Neuron (in vitro differentiated cells): Measurements from ENCODE around the gene KCNIP3.

Experiments
- H2AFZ ChIP-seq: one replicate; pipeline ENCODE4 v1.6.1; 2013; ENCODE audit warnings: low read depth, mild to moderate bottlenecking, inconsistent platforms, low read length, moderate library complexity
- H3K27me3 ChIP-seq: one replicate; pipeline ENCODE4 v1.6.1; 2013; ENCODE audit warnings: low read length; ENCODE audit not compliant: insufficient read depth
- H3K36me3 ChIP-seq: one replicate; pipeline ENCODE4 v1.6.1; 2013; ENCODE audit warnings: low read length; ENCODE audit not compliant: insufficient read depth
- H3K4me1 ChIP-seq: one replicate; pipeline ENCODE4 v1.6.1; 2013; ENCODE audit warnings: low read length; ENCODE audit not compliant: insufficient read depth
- H3K4me3 ChIP-seq: 2 replicates; pipeline ENCODE4 v1.5.1; 2013; ENCODE audit warnings: mild to moderate bottlenecking, low read length, moderate library complexity
- H3K9me3 ChIP-seq: one replicate; pipeline ENCODE4 v1.6.1; 2013; ENCODE audit warnings: low read length

Gene KCNIP3

GRCh38 chr2:95325590-95326432 lies 28.7 kb downstream of the KCNIP3 start:
- no peaks in the 10 kb centered on the region for H3K36me3 ChIP-seq
- H3K4me3 ChIP-seq, result no peak overlapping the region
- no peaks in the 10 kb centered on the region for H3K27me3 ChIP-seq
- no peak overlapping the region for H2AFZ ChIP-seq
- H3K4me1 ChIP-seq, result no peaks in the 10 kb centered on the region
- no peaks in the 10 kb centered on the region for H3K9me3 ChIP-seq

DNA sequence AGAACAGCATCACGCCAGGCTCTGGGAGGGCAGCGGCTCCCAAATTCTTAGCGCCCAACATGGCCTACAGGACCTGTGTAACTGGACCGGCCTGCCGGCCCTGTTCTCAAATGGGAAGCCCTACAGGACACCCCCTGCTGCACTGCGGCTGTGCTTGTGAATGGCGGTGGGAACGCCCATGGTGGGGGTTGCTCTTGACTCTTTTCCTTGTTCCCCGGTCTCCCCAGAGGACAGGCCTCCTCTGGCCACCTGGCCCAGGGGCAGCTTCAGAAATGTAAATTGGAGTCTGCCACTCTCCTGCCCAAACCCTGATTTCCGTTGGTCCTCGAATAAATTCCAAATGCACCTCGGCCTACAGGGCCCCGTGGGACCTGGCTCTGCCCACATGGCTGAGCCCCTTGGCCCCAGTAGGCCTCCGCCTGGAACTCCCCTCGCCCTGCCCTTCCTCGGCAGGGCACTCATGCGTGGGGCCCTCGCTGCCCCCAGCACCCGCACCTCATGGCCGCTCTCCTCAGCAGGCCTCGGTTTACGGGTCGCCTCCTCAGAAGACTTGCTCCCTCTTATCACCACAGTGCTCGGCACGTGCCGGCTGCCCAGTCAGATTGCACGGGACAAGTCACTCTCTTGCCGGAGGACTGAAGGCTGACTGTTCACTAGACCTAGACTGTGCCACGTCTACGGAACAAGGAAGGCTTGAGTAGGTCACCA lies 29.4 kb downstream of the KCNIP3 start:
- Histone ChIP-seq H3K36me3 (no peaks in the 10 kb centered on the region), H2AFZ (no peak overlapping the region), H3K27me3 (no peaks in the 10 kb centered on the region), H3K4me3 (no peak overlapping the region), H3K4me1 (no peaks in the 10 kb centered on the region), H3K9me3 (no peaks in the 10 kb centered on the region)

- no peaks in the 10 kb centered on the region for H3K4me1 ChIP-seq
These were observed 30.7 kb downstream of the KCNIP3 start for GRCh38 chr2:95327861-95328260.

GRCh38 chr2:95328358-95329125 lies 31.4 kb downstream of the KCNIP3 start:
- Histone ChIP-seq H3K4me3 (no peak overlapping the region), H3K4me1 (no peaks in the 10 kb centered on the region), H2AFZ (no peak overlapping the region), H3K36me3 (no peaks in the 10 kb centered on the region), H3K9me3 (no peaks in the 10 kb centered on the region), H3K27me3 (no peaks in the 10 kb centered on the region)

More at GRCh38 chr2:95327861-95328260, 30.7 kb downstream of the KCNIP3 start:
- Histone ChIP-seq H3K9me3 (no peaks in the 10 kb centered on the region), H3K27me3 (no peaks in the 10 kb centered on the region), H3K36me3 (no peaks in the 10 kb centered on the region), H3K4me3 (no peak overlapping the region), H2AFZ (no peak overlapping the region)

DNA sequence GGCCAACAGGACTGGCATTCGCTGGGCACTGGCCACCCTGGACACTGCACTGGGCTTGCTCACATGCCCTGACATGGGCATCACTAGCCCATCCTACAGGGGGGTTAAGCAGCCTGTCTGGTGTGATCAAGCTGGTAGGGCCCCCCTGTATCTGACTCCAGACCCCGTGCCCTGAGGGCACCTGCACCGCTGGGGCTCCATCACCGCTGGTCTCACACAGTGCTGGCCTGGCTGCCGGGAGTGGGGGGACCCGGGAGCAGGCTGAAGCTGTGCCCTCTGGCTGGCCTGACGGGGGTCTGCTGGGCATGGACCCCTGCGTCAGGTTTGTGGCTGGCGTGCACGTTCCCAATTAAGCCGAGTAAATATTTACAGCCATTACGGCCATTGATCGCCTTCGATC lies 32.3 kb downstream of the KCNIP3 start:
- H3K4me3 ChIP-seq, result no peak overlapping the region
- no peaks in the 10 kb centered on the region for H3K4me1 ChIP-seq
- no peak overlapping the region for H2AFZ ChIP-seq
- no peaks in the 10 kb centered on the region for H3K27me3 ChIP-seq
- H3K9me3 ChIP-seq, result no peaks in the 10 kb centered on the region
- H3K36me3 ChIP-seq, result no peaks in the 10 kb centered on the region

GRCh38 chr2:95329891-95330793 lies 33.0 kb downstream of the KCNIP3 start:
- Histone ChIP-seq H3K4me3 (no peak overlapping the region), H3K9me3 (no peaks in the 10 kb centered on the region), H3K36me3 (no peaks in the 10 kb centered on the region), H3K4me1 (no peaks in the 10 kb centered on the region), H3K27me3 (no peaks in the 10 kb centered on the region), H2AFZ (no peak overlapping the region)

DNA sequence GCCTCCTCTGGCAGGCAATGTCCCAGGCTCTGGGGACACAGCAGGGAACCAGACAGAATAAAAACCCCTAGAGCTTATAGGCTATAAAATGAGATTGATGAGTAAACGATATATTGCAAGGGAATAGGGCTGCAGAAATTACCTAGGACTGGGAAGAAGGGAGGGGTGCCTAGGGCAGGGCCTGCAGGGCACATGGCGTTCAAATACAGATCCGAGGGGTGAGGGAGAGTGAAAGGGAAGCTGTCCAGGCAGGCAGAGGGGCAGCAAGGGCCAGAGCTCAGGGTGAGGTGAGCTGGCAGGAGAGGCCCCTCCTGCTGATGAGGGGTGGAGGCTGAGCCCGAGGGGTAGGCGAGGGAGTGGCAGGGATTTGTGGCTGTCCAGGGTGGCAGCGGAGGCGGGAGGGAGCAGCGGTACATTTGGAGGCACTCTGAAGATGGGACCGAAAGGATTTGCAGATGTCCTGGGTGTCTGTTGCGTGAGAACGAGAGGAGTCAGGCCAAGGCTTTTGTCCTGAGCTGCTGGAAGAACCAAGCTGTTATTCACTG lies 33.7 kb downstream of the KCNIP3 start:
- Histone ChIP-seq H3K36me3 (no peaks in the 10 kb centered on the region), H3K27me3 (no peaks in the 10 kb centered on the region), H3K9me3 (no peaks in the 10 kb centered on the region), H3K4me3 (no peak overlapping the region), H2AFZ (no peak overlapping the region), H3K4me1 (no peaks in the 10 kb centered on the region)

GRCh38 chr2:95331606-95332005 lies 34.5 kb downstream of the KCNIP3 start:
- Histone ChIP-seq H3K36me3 (no peaks in the 10 kb centered on the region), H3K27me3 (no peaks in the 10 kb centered on the region), H3K9me3 (no peaks in the 10 kb centered on the region), H3K4me1 (no peaks in the 10 kb centered on the region), H2AFZ (no peak overlapping the region), H3K4me3 (no peak overlapping the region)

- Histone ChIP-seq H3K4me3 (no peak overlapping the region), H3K9me3 (no peaks in the 10 kb centered on the region), H3K4me1 (no peaks in the 10 kb centered on the region), H3K36me3 (no peaks in the 10 kb centered on the region), H2AFZ (no peak overlapping the region), H3K27me3 (no peaks in the 10 kb centered on the region)
These were observed 34.9 kb downstream of the KCNIP3 start for GRCh38 chr2:95332036-95332435.

DNA sequence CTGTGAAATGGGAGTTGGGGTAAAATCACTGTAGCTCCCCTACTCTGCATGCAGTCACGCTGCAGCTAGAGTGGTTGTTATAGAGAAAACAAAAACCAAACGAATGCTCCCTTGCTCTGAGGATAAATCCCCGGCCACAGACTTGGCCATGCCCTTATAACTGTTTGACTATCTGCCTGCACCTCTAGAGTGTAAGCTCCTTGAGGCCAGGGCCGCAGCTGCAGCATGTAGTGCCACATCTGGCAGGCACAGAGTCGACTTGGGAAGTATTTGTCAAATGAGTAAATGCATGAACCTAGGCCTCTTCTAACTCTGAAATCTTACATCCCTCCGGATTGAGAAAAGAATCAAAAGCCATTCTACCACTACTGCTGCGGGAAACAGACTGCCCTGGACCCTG lies 35.9 kb downstream of the KCNIP3 start:
- H3K4me3 ChIP-seq, result no peak overlapping the region
- no peak overlapping the region for H2AFZ ChIP-seq
- H3K4me1 ChIP-seq, result no peaks in the 10 kb centered on the region
- no peaks in the 10 kb centered on the region for H3K36me3 ChIP-seq
- H3K27me3 ChIP-seq, result peaks cover under 1% of the 10 kb centered on the region
- no peaks in the 10 kb centered on the region for H3K9me3 ChIP-seq

DNA sequence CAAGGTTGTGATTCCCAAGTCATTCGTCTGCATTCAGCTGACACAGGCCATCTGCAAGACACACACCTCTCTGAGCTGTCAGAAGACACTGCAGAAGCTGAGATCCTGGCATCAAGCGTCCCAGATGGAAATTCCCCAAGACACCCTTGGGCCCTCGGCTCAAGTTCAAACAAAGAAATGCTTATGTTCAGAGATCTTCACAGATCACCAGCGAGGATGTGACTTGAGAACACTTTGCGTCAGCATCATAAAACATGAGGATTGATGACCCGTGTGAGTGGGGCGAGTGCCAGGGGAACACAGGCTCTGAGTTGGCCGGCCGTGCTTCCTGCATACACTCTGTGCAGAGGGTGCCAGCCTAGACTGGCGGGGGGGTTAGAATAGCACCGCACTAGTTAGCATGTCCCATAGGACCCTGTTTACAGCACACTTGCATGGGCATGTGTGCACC lies 36.8 kb downstream of the KCNIP3 start:
- no peak overlapping the region for H2AFZ ChIP-seq
- H3K4me3 ChIP-seq, result no peak overlapping the region
- no peaks in the 10 kb centered on the region for H3K4me1 ChIP-seq
- H3K36me3 ChIP-seq, result no peaks in the 10 kb centered on the region
- H3K9me3 ChIP-seq, result no peaks in the 10 kb centered on the region
- peaks cover 2% of the 10 kb centered on the region for H3K27me3 ChIP-seq
